Erythroblast (primary cell): Measurements from ENCODE around the gene MAP2K4.

Source experiments
- GATA1 ChIP-seq: IDR thresholded peaks from 2 replicates; pipeline ENCODE4 v1.6.1; 2011; ENCODE audit warnings: low read depth, mild to moderate bottlenecking, control low read depth, low read length, moderate library complexity
- POLR2A ChIP-seq: IDR thresholded peaks from 2 replicates; pipeline ENCODE4 v1.6.1; 2011; ENCODE audit warnings: mild to moderate bottlenecking, low read length

- TF ChIP-seq POLR2A (no peak), GATA1 (no peak)
Observed at GRCh38 chr17:12193144-12193735, 172.6 kb downstream of the MAP2K4 start.
